Endodermal cell (in vitro differentiated cells): ENCODE data around the gene NFAT5. TPM values are rescaled to one million over a fixed set of nuclear protein-coding genes. Genes with fewer than 3 reads are reported as not detected.

Experiments
- DNase-seq: peaks from one replicate; pipeline ENCODE4 v3.0.0-alpha.2; 2017
- H3K27ac ChIP-seq: 2 replicates; pipeline ENCODE4 v1.5.1; 2013; ENCODE audit warnings: mild to moderate bottlenecking, low read depth, low read length, moderate library complexity
- H3K27me3 ChIP-seq: 2 replicates; pipeline ENCODE4 v1.6.1; 2013; ENCODE audit warnings: mild to moderate bottlenecking, low read length, moderate library complexity; ENCODE audit not compliant: insufficient read depth, control insufficient read depth, poor library complexity, severe bottlenecking
- H3K36me3 ChIP-seq: 2 replicates; pipeline ENCODE4 v1.7.0; 2013; ENCODE audit warnings: mild to moderate bottlenecking, low read length, moderate library complexity; ENCODE audit not compliant: control insufficient read depth, insufficient read depth
- H3K4me1 ChIP-seq: one replicate; pipeline ENCODE4 v1.7.0; 2013; ENCODE audit warnings: low read length; ENCODE audit not compliant: control insufficient read depth, insufficient read depth
- H3K4me3 ChIP-seq: 2 replicates; pipeline ENCODE4 v1.5.1; 2013; ENCODE audit warnings: mild to moderate bottlenecking, low read length, moderate library complexity
- H3K9ac ChIP-seq: 2 replicates; pipeline ENCODE4 v1.6.1; 2013; ENCODE audit warnings: mild to moderate bottlenecking, low read length, moderate library complexity; ENCODE audit not compliant: poor library complexity, severe bottlenecking; ENCODE audit errors: extremely low read depth
- H3K9me3 ChIP-seq: 2 replicates; pipeline ENCODE4 v1.6.1; 2013; ENCODE audit warnings: mild to moderate bottlenecking, low read length, moderate library complexity; ENCODE audit not compliant: control insufficient read depth
- H3K27ac Mint-ChIP-seq: 2 replicates; pipeline ENCODE4 v1.8.0; 2020; ENCODE audit warnings: mixed read lengths
- H3K27me3 Mint-ChIP-seq: 2 replicates; pipeline ENCODE4 v1.8.0; 2021; ENCODE audit warnings: mild to moderate bottlenecking, mixed read lengths; ENCODE audit not compliant: insufficient read depth
- H3K36me3 Mint-ChIP-seq: 2 replicates; pipeline ENCODE4 v1.8.0; 2020; ENCODE audit warnings: low read depth, mixed read lengths
- H3K4me1 Mint-ChIP-seq: 2 replicates; pipeline ENCODE4 v1.8.0; 2020; ENCODE audit warnings: mixed read lengths
- H3K4me3 Mint-ChIP-seq: 2 replicates; pipeline ENCODE4 v1.8.0; 2020; ENCODE audit warnings: mild to moderate bottlenecking, moderate library complexity, mixed read lengths
- H3K9me3 Mint-ChIP-seq: 2 replicates; pipeline ENCODE4 v1.8.0; 2020; ENCODE audit warnings: mild to moderate bottlenecking, mixed read lengths
- WGBS, 2 experiments: methylation state at CpG; one replicate each; pipeline versions ENCODE4 v1.1.5 to v1.1.7; 2013; ENCODE audit warnings: missing lambda C conversion rate in 2 of 2, mixed read lengths in 1 of 2; ENCODE audit not compliant: insufficient coverage in 1 of 2, insufficient read length in 1 of 2; 5-methylcytosine and 5-hydroxymethylcytosine counted together
- total RNA-seq, 2 donors: library from RNA; stranded (reverse); fragmentation: NEBNext Ultra II Directional in 1 of 2; extraction: Animal tissue kit (Norgen Biotek cat#: 25700) in 1 of 2; gene quantifications; 2 replicates in 1 of 2; 3 replicates in 1 of 2; pipeline ENCODE4 v1.2.1, GENCODE V29; 2021
- TF ChIP-seq, protein P1 (sequence below): fragments of 200-600 bp; sonication (generic); conservative IDR thresholded peaks from 2 replicates; pipeline ENCODE4 v1.5.0; 2021; ENCODE audit warnings: antibody characterized with exemption, mild to moderate bottlenecking

NFAT5 gene
- total RNA-seq, 2 donors from 2014 or later: 38.8 to 40.3 TPM

DNA sequence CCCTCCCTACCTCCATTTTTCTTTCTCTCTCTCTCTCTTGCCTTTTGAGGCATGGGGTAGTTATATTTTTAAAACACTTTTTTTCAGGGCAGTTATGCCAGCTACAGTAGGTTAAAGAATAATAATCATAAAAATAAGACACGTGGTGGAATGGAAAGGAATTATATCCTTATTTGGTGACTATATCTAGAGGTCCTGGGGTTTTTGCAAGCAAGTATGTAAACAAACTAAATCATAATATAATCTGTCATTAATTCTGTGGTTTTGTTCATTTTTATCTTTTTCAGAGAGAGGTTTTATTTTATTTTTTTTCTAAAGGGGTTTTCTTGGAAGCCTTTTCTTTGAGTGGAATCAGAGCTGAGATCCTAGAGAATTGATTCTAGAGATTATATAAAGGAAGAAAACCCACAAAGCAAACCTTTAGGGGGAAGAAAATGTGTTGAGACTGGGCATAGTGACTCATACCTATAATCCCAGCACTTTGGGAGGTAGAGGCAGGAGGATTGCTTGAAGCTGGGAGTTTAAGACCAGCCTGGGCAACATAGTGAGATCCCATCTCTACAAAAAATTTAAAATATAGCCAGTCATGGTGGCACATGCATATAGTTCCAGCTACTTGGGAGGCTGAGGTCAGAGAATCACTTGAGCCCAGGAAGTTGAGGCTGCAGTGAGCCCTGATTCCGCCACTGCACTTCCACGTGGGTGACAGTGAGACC is 107.4 kb downstream of the NFAT5 start:
- DNase-seq: no peak
- Histone ChIP-seq H3K27ac (no peak overlapping the region), H3K4me1 (no peaks in the 10 kb centered on the region), H3K27me3 (no peaks in the 10 kb centered on the region), H3K4me3 (no peak overlapping the region), H3K9me3 (no peaks in the 10 kb centered on the region), H3K9ac (no peak overlapping the region), H3K36me3 (peaks cover 81% of the 10 kb centered on the region)
- Mint-ChIP-seq H3K4me1 (peaks cover 2% of the 10 kb centered on the region), H3K27me3 (no peaks in the 10 kb centered on the region), H3K9me3 (no peaks in the 10 kb centered on the region), H3K27ac (no peak overlapping the region), H3K36me3 (peaks cover 44% of the 10 kb centered on the region), H3K4me3 (no peak overlapping the region)
- WGBS, 2 experiments: 63% methylated on average over 3 of the region's 3 CpGs; no CpG with 5 or more reads in 1 of the 2 experiments
- TF ChIP-seq, protein P1, sequence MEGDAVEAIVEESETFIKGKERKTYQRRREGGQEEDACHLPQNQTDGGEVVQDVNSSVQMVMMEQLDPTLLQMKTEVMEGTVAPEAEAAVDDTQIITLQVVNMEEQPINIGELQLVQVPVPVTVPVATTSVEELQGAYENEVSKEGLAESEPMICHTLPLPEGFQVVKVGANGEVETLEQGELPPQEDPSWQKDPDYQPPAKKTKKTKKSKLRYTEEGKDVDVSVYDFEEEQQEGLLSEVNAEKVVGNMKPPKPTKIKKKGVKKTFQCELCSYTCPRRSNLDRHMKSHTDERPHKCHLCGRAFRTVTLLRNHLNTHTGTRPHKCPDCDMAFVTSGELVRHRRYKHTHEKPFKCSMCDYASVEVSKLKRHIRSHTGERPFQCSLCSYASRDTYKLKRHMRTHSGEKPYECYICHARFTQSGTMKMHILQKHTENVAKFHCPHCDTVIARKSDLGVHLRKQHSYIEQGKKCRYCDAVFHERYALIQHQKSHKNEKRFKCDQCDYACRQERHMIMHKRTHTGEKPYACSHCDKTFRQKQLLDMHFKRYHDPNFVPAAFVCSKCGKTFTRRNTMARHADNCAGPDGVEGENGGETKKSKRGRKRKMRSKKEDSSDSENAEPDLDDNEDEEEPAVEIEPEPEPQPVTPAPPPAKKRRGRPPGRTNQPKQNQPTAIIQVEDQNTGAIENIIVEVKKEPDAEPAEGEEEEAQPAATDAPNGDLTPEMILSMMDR: no peak

DNA sequence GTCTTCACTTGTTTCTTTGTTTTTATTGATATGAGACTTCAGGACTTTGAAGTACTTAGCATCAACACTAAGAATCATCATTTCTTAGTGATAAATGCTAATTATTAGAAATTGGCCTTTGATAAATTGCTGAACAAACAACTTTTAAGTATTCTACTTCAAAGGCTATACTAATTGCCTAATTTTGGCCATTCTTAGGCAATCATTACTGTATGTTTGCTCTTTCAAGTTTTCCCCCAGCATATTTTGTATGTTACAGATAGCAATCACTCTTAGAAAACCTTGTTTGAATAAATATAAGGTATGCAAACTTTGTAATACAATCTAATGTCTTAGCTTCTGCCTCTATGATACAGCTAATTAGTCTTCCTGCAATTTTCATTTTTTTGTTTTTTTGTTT is 114.6 kb downstream of the NFAT5 start:
- Mint-ChIP-seq H3K4me3 (no peak overlapping the region), H3K9me3 (no peaks in the 10 kb centered on the region), H3K27ac (no peak overlapping the region), H3K27me3 (no peaks in the 10 kb centered on the region), H3K4me1 (no peaks in the 10 kb centered on the region), H3K36me3 (peaks cover 54% of the 10 kb centered on the region)
- no peak overlapping the region for H3K4me3 ChIP-seq
- H3K36me3 ChIP-seq: peaks cover 73% of the 10 kb centered on the region
- DNase-seq: no peak
- H3K27ac ChIP-seq: no peak overlapping the region
- TF ChIP-seq, protein P1: no peak
- no peaks in the 10 kb centered on the region for H3K4me1 ChIP-seq
- H3K9me3 ChIP-seq: no peaks in the 10 kb centered on the region
- no peak overlapping the region for H3K9ac ChIP-seq
- H3K27me3 ChIP-seq: no peaks in the 10 kb centered on the region

DNA sequence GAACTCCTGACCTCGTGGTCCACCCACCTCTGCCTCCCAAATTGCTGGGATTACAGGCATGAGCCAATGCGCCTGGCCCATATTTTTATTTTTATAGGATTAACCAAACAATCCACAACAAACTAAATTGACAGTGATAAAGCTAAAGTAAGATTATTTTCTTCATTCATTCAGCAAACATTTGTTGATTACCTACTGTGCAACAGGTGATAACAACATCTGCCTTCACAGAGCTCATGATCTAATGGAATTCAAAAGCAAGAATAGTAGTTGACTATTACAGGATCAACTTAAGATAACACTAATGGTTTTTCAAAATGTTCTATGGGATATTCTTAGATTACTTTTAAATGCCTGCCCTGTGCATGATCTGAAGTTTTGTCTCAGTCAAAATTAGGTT is 122.8 kb downstream of the NFAT5 start:
- Histone ChIP-seq H3K4me3 (no peak overlapping the region), H3K27ac (no peak overlapping the region), H3K36me3 (peaks cover 58% of the 10 kb centered on the region), H3K9ac (no peak overlapping the region), H3K9me3 (no peaks in the 10 kb centered on the region), H3K4me1 (no peaks in the 10 kb centered on the region), H3K27me3 (no peaks in the 10 kb centered on the region)
- DNase-seq: no peak
- H3K4me3 Mint-ChIP-seq: no peak overlapping the region
- H3K9me3 Mint-ChIP-seq: no peaks in the 10 kb centered on the region
- H3K4me1 Mint-ChIP-seq: no peaks in the 10 kb centered on the region
- TF ChIP-seq, protein P1: no peak
- H3K36me3 Mint-ChIP-seq: peaks cover 45% of the 10 kb centered on the region
- H3K27ac Mint-ChIP-seq: no peak overlapping the region
- 83 to 100% methylated on average over 2 of the region's 2 CpGs for WGBS, 2 experiments
- H3K27me3 Mint-ChIP-seq: no peaks in the 10 kb centered on the region
